Measurements from ENCODE around the gene SOCS1.

DNA sequence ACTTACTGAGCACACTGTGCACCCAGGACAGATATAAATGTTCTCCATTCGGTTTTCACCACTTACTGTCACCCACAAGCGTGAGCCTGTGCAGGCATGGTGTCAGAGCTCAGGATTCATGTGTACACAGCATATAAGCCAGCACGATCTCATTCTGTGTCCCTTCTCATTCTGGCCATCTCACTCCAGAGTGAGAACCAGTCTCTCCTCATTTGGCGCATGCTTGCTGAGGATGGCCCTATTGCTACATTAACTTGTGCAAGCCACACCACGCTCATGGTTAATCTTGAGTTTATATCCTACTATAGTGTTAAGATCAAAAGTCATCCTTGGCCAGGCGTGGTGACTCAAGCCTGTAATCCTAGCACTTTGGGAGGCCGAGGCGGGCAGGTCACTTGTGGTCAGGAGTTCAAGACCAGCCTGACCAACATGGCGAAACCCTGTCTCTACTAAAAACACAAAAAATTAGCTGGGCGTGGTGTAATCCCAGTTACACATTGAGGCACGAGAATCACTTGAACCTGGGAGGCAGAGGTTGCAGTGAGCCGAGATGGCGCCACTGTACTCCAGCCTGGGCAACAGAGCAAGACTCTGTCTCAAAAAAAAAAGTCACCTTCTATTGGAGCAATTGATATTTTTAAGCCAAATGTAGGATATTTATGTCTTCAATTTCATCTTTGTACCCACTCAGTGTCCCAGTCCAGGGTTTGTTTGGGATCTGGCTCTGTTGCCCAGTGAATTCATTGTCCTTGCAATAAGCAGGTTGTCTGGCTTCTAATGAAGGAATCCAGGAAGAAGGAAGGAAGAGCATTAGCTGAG, 20.9 kb downstream of the SOCS1 start:
- TF ChIP-seq, protein P1, sequence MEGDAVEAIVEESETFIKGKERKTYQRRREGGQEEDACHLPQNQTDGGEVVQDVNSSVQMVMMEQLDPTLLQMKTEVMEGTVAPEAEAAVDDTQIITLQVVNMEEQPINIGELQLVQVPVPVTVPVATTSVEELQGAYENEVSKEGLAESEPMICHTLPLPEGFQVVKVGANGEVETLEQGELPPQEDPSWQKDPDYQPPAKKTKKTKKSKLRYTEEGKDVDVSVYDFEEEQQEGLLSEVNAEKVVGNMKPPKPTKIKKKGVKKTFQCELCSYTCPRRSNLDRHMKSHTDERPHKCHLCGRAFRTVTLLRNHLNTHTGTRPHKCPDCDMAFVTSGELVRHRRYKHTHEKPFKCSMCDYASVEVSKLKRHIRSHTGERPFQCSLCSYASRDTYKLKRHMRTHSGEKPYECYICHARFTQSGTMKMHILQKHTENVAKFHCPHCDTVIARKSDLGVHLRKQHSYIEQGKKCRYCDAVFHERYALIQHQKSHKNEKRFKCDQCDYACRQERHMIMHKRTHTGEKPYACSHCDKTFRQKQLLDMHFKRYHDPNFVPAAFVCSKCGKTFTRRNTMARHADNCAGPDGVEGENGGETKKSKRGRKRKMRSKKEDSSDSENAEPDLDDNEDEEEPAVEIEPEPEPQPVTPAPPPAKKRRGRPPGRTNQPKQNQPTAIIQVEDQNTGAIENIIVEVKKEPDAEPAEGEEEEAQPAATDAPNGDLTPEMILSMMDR (conservative IDR thresholded peaks at IDR 0.05; ENCODE audit: low read depth, low read length): no peak
- no peak for TF ChIP-seq EZH2phosphoT487 (IDR thresholded peaks at IDR 0.05; ENCODE audit: borderline replicate concordance, low read length)

Data from PC-3 (cell line).